Upper lobe of right lung (tissue), 1 donor: Measurements from ENCODE around the gene ABLIM2. TPM values are rescaled to one million over a fixed set of nuclear protein-coding genes. Genes with fewer than 3 reads are reported as not detected.

ENCODE experiments used
- ATAC-seq: fragments of 200-7000 bp; cut with Tn5 transposase; one replicate; pipeline ENCODE4 v1.9.1; 2020; ENCODE audit warnings: mild to moderate bottlenecking, moderate library complexity
- DNase-seq: peaks from one replicate; pipeline ENCODE4 v3.0.0-alpha.2; 2020
- H3K27ac ChIP-seq: fragments of 200-600 bp; one replicate; pipeline ENCODE4 v1.8.0; 2022
- H3K27me3 ChIP-seq: fragments of 200-600 bp; one replicate; pipeline ENCODE4 v1.8.0; 2022; ENCODE audit warnings: mild to moderate bottlenecking
- H3K36me3 ChIP-seq: fragments of 200-600 bp; one replicate; pipeline ENCODE4 v1.8.0; 2022
- H3K4me1 ChIP-seq: fragments of 200-600 bp; one replicate; pipeline ENCODE4 v1.8.0; 2022
- H3K4me3 ChIP-seq: fragments of 200-600 bp; one replicate; pipeline ENCODE4 v1.8.0; 2022; ENCODE audit warnings: mild to moderate bottlenecking
- H3K9me3 ChIP-seq: fragments of 200-600 bp; one replicate; pipeline ENCODE4 v1.8.0; 2022
- intact Hi-C: fragments of 100-400 bp; cut with DNase I; formaldehyde crosslinking; loops from one replicate; pipeline ENCODE4 v1.11.0; 2022
- total RNA-seq: library from RNA; stranded (reverse); fragmentation: NEBNext Ultra II Directional; extraction: Animal tissue kit (Norgen Biotek cat#: 25700); gene quantifications from one replicate; pipeline ENCODE4 v1.2.1, GENCODE V29; 2021
- TF ChIP-seq, protein P1 (sequence below): fragments of 200-600 bp; IDR thresholded peaks from one replicate; pipeline ENCODE4 v1.8.0; 2022; ENCODE audit warnings: antibody characterized with exemption
- donor health status: DM: no; HTN: yes; CAD: no; lungs with severe emphysema.

The ABLIM2 gene
- total RNA-seq, 1 donor from 2014 or later: 12.7 TPM

DNA sequence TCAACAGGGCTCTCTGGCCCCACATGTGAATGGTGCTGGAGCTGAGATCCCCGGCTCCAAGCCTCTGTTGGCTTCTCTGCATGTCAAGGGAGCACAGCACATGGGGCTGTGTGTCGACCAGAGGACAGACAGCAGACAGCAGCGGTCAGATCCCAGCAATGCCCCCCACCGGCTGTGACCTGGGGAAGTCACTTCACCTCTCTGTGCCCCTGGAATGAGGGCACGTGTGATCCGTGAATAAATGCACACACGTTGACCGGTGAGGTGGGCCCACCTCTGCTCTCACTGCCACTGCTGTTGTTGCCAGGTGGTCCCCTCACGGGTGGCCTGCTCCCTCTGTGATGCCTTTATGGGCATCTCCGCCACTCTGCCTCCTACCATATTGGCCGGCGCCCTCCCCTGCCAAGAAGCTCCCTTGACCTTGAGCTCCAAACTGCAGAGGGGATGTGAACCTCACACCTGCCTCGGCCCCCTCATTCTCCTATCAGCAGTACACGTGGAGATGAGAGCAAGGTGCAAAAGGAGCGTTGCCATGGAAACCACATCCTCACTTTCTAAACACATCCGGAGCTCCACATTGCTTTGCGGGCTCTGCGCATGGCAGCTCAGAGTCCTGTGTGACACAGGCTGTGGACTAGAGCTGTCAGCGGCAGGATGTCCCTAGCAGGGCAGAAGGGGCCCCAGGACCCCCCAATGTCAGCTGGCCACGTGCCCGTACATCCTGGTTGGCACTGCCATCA, 75.4 kb downstream of the ABLIM2 start:
- intact Hi-C loops: no loop called here
- DNase-seq: no peak
- no peaks in the 10 kb centered on the region for H3K9me3 ChIP-seq
- no peak overlapping the region for H3K4me3 ChIP-seq
- H3K27me3 ChIP-seq: no peaks in the 10 kb centered on the region
- H3K4me1 ChIP-seq: peaks cover 7% of the 10 kb centered on the region
- H3K27ac ChIP-seq: no peak overlapping the region
- H3K36me3 ChIP-seq: no peaks in the 10 kb centered on the region
- no peak for ATAC-seq
- TF ChIP-seq, protein P1, sequence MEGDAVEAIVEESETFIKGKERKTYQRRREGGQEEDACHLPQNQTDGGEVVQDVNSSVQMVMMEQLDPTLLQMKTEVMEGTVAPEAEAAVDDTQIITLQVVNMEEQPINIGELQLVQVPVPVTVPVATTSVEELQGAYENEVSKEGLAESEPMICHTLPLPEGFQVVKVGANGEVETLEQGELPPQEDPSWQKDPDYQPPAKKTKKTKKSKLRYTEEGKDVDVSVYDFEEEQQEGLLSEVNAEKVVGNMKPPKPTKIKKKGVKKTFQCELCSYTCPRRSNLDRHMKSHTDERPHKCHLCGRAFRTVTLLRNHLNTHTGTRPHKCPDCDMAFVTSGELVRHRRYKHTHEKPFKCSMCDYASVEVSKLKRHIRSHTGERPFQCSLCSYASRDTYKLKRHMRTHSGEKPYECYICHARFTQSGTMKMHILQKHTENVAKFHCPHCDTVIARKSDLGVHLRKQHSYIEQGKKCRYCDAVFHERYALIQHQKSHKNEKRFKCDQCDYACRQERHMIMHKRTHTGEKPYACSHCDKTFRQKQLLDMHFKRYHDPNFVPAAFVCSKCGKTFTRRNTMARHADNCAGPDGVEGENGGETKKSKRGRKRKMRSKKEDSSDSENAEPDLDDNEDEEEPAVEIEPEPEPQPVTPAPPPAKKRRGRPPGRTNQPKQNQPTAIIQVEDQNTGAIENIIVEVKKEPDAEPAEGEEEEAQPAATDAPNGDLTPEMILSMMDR: no peak

- H3K4me1 ChIP-seq: peaks cover 7% of the 10 kb centered on the region
- TF ChIP-seq, protein P1: no peak
- no peak overlapping the region for H3K27ac ChIP-seq
- ATAC-seq (no peak), DNase-seq (no peak)
- no peaks in the 10 kb centered on the region for H3K9me3 ChIP-seq
- no peaks in the 10 kb centered on the region for H3K36me3 ChIP-seq
- no peaks in the 10 kb centered on the region for H3K27me3 ChIP-seq
- intact Hi-C loops: no loop called here
- H3K4me3 ChIP-seq: no peak overlapping the region
These were observed 76.0 kb downstream of the ABLIM2 start for GRCh38 chr4:8082517-8083055.

GRCh38 chr4:8081621-8082516, 76.7 kb downstream of the ABLIM2 start:
- intact Hi-C loops: no loop called here
- TF ChIP-seq, protein P1: no peak
- peaks cover 7% of the 10 kb centered on the region for H3K4me1 ChIP-seq

GRCh38 chr4:8081171-8081570, 77.4 kb downstream of the ABLIM2 start:
- Histone ChIP-seq H3K4me1 (peaks cover 7% of the 10 kb centered on the region), H3K4me3 (no peak overlapping the region), H3K9me3 (no peaks in the 10 kb centered on the region), H3K27me3 (no peaks in the 10 kb centered on the region), H3K36me3 (no peaks in the 10 kb centered on the region), H3K27ac (no peak overlapping the region)
- intact Hi-C loops: no loop called here
- no peak for ATAC-seq
- no peak for DNase-seq
- TF ChIP-seq, protein P1: no peak

More at GRCh38 chr4:8081621-8082516, 76.7 kb downstream of the ABLIM2 start:
- Histone ChIP-seq H3K9me3 (no peaks in the 10 kb centered on the region), H3K27ac (no peak overlapping the region), H3K27me3 (no peaks in the 10 kb centered on the region), H3K4me3 (no peak overlapping the region), H3K36me3 (no peaks in the 10 kb centered on the region)
- ATAC-seq: no peak
- DNase-seq: no peak

DNA sequence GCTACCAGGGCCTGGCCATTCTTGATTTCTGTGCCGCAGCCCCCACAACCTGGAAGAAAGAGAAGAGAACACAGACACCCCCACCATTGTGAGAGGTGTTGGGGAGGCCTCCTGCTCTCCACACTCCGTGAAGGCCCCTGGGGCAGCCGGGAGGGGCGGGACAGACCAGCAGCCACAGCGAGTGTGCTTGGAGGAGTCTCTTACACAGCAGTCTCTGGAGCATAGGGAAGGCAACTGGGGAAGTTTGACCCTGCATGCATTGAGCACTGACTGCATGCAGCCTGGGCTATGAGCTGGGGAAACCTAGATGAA, 77.9 kb downstream of the ABLIM2 start:
- intact Hi-C loops: no loop called here
- no peak overlapping the region for H3K27ac ChIP-seq
- H3K9me3 ChIP-seq: no peaks in the 10 kb centered on the region
- TF ChIP-seq, protein P1: no peak
- H3K4me1 ChIP-seq: peaks cover 7% of the 10 kb centered on the region
- DNase-seq: no peak
- no peaks in the 10 kb centered on the region for H3K27me3 ChIP-seq
- H3K36me3 ChIP-seq: no peaks in the 10 kb centered on the region
- no peak overlapping the region for H3K4me3 ChIP-seq
- ATAC-seq: no peak
